Liver (tissue), 9 donors: ENCODE data around the gene PRPH. TPM values are rescaled to one million over a fixed set of nuclear protein-coding genes. Genes with fewer than 3 reads are reported as not detected.

Source experiments
- DNase-seq: peaks from one replicate; pipeline ENCODE4 v3.0.0-alpha.2; 2017; ENCODE audit warnings: low spot score
- H3K27ac ChIP-seq, 2 donors: one replicate each; pipeline ENCODE4 v1.7.0; 2013; ENCODE audit warnings: inconsistent platforms in 2 of 2, low read length in 2 of 2, control low read depth in 1 of 2, low read depth in 1 of 2, mild to moderate bottlenecking in 1 of 2
- H3K27me3 ChIP-seq, 4 donors: one replicate each; pipeline versions ENCODE4 v1.6.1 to v1.7.0; 2013; ENCODE audit warnings: low read length in 3 of 4, inconsistent platforms in 1 of 4, mild to moderate bottlenecking in 1 of 4, moderate library complexity in 1 of 4; ENCODE audit not compliant: control insufficient read depth in 4 of 4, insufficient read depth in 4 of 4
- H3K36me3 ChIP-seq, 4 donors: one replicate each; pipeline versions ENCODE4 v1.6.1 to v1.7.0; 2013; ENCODE audit warnings: low read length in 3 of 4, mild to moderate bottlenecking in 3 of 4, low read depth in 1 of 4, moderate library complexity in 1 of 4; ENCODE audit not compliant: control insufficient read depth in 4 of 4, insufficient read depth in 3 of 4
- H3K4me1 ChIP-seq, 4 donors: one replicate each; pipeline versions ENCODE4 v1.6.1 to v1.7.0; 2013; ENCODE audit warnings: low read length in 3 of 4, mild to moderate bottlenecking in 3 of 4, moderate library complexity in 1 of 4; ENCODE audit not compliant: control insufficient read depth in 4 of 4, insufficient read depth in 4 of 4
- H3K4me3 ChIP-seq, 3 donors: one replicate each; pipeline versions ENCODE4 v1.6.1 to v1.7.0; 2013; ENCODE audit warnings: low read length in 3 of 3, control low read depth in 1 of 3, low read depth in 1 of 3, mild to moderate bottlenecking in 1 of 3
- H3K9ac ChIP-seq, 2 donors: one replicate each; pipeline ENCODE4 v1.7.0; 2013; ENCODE audit warnings: low read length in 2 of 2, mild to moderate bottlenecking in 2 of 2, moderate library complexity in 2 of 2, control low read depth in 1 of 2, low read depth in 1 of 2
- H3K9me3 ChIP-seq, 4 donors: one replicate each; pipeline versions ENCODE4 v1.6.1 to v1.7.0; 2013; ENCODE audit warnings: low read length in 3 of 4; ENCODE audit not compliant: control insufficient read depth in 4 of 4
- EGR1 ChIP-seq, 2 donors: IDR thresholded peaks; 2 replicates each; pipeline ENCODE4 v1.6.1; 2016 to 2018; ENCODE audit warnings: antibody characterized with exemption in 2 of 2, low read depth in 2 of 2
- FOXA1 ChIP-seq: IDR thresholded peaks from 2 replicates; pipeline ENCODE4 v1.6.1; 2016; ENCODE audit warnings: antibody characterized with exemption
- FOXA2 ChIP-seq: IDR thresholded peaks from 2 replicates; pipeline ENCODE4 v1.6.1; 2016; ENCODE audit warnings: antibody characterized with exemption
- GABPA ChIP-seq, 2 donors: IDR thresholded peaks in 1 of 2; conservative IDR thresholded peaks in 1 of 2; 2 replicates each; pipeline ENCODE4 v1.6.1; 2016; ENCODE audit warnings: antibody characterized with exemption in 2 of 2, mild to moderate bottlenecking in 1 of 2, moderate library complexity in 1 of 2
- HNF4A ChIP-seq, 2 donors: conservative IDR thresholded peaks; 2 replicates each; pipeline ENCODE4 v1.6.1; 2016; ENCODE audit warnings: antibody characterized with exemption in 2 of 2, mild to moderate bottlenecking in 2 of 2
- HNF4G ChIP-seq: IDR thresholded peaks from 2 replicates; pipeline ENCODE4 v1.6.1; 2016; ENCODE audit warnings: antibody characterized with exemption
- JUND ChIP-seq, 2 donors: IDR thresholded peaks; 2 replicates each; pipeline ENCODE4 v1.6.1; 2016; ENCODE audit warnings: antibody characterized with exemption in 2 of 2
- NR2F2 ChIP-seq: IDR thresholded peaks from 2 replicates; pipeline ENCODE4 v1.6.1; 2016; ENCODE audit warnings: antibody characterized with exemption
- RAD21 ChIP-seq, 2 donors: IDR thresholded peaks; 2 replicates each; pipeline ENCODE4 v1.6.1; 2016; ENCODE audit warnings: antibody characterized with exemption in 2 of 2, mild to moderate bottlenecking in 2 of 2
- SP1 ChIP-seq: IDR thresholded peaks from 2 replicates; pipeline ENCODE4 v1.6.1; 2018; ENCODE audit warnings: antibody characterized with exemption, mild to moderate bottlenecking
- WGBS: extraction: QIAGEN DNeasy Blood & Tissue Kit; methylation state at CpG from one replicate; pipeline ENCODE4 v1.1.7; 2013; 5-methylcytosine and 5-hydroxymethylcytosine counted together
- polyA plus RNA-seq, 2 donors: library from polyadenylated mRNA; stranded (reverse) in 1 of 2; unstranded in 1 of 2; fragments of 200-250 nt in 1 of 2; fragments of >200 nt in 1 of 2; fragmentation: Nextera tagmentation in 1 of 2; extraction: Ambion mirVana in 1 of 2; gene quantifications; one replicate each; pipeline versions ENCODE4 v1.2.1 to v1.2.3, GENCODE V29; 2013 to 2015
- total RNA-seq, 2 donors: library from RNA; depleted of rRNA; stranded (reverse); fragments of >200 nt; gene quantifications; one replicate each; pipeline ENCODE4 v1.2.3, GENCODE V29; 2014
- TF ChIP-seq, protein P1 (sequence below): IDR thresholded peaks from 2 replicates; pipeline ENCODE4 v1.6.1; 2016; ENCODE audit warnings: antibody characterized with exemption, mild to moderate bottlenecking
- TF ChIP-seq, protein P2 (sequence below): fragments of 150-350 bp; IDR thresholded peaks from 2 replicates; pipeline ENCODE4 v1.5.1; 2017; ENCODE audit warnings: improper control_type of control experiment, low read depth, low read length; ENCODE audit not compliant: missing input control
- TF ChIP-seq, protein P3 (sequence below): IDR thresholded peaks from 2 replicates; pipeline ENCODE4 v1.6.1; 2016; ENCODE audit warnings: antibody characterized with exemption
- TF ChIP-seq, protein P4 (sequence below): IDR thresholded peaks from 2 replicates; pipeline ENCODE4 v1.6.1; 2016; ENCODE audit warnings: antibody characterized with exemption
- TF ChIP-seq, protein P5 (sequence below): IDR thresholded peaks from 2 replicates; pipeline ENCODE4 v1.6.1; 2016; ENCODE audit warnings: antibody characterized with exemption
- donor health status: healthy.
- donor health status: healthy.
- donor health status: healthy.
- donor health status: healthy.
- donor health status: healthy.

The PRPH gene
- total and polyA plus RNA-seq, 4 donors: 0.05 TPM; not detected in 3

DNA sequence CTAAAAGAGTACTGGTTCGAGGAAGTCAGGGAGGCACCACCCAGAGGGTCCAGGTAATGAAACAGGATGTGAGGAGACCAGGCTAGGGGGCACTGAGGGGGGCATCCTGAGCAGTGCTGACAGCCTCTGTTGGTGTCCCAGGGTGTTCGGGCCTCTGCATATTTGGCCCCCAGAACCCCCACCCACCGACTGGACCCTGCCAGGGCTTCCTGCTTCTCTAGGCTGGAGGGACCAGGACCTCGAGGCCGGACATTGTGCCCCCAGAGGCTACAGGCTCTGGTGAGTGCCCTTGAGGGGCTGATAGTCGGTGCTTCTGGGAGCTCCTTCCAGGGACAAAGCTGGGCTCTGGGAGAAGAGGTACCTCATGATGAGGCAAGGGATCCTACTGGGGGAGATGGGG, 30.7 kb downstream of the PRPH start:
- H3K27me3 ChIP-seq: no peaks in the 10 kb centered on the region
- H3K9me3 ChIP-seq: no peaks in the 10 kb centered on the region
- H3K36me3 ChIP-seq: no peaks in the 10 kb centered on the region
- no peak overlapping the region for H3K4me3 ChIP-seq
- H3K9ac ChIP-seq: no peak overlapping the region
- peaks cover 2 to 14% (median 10%) of the 10 kb centered on the region in 4 donors for H3K4me1 ChIP-seq
- no peak overlapping the region for H3K27ac ChIP-seq
- 97% methylated on average over 6 of the region's 6 CpGs for WGBS
- no peak for DNase-seq
- TF ChIP-seq, protein P1, sequence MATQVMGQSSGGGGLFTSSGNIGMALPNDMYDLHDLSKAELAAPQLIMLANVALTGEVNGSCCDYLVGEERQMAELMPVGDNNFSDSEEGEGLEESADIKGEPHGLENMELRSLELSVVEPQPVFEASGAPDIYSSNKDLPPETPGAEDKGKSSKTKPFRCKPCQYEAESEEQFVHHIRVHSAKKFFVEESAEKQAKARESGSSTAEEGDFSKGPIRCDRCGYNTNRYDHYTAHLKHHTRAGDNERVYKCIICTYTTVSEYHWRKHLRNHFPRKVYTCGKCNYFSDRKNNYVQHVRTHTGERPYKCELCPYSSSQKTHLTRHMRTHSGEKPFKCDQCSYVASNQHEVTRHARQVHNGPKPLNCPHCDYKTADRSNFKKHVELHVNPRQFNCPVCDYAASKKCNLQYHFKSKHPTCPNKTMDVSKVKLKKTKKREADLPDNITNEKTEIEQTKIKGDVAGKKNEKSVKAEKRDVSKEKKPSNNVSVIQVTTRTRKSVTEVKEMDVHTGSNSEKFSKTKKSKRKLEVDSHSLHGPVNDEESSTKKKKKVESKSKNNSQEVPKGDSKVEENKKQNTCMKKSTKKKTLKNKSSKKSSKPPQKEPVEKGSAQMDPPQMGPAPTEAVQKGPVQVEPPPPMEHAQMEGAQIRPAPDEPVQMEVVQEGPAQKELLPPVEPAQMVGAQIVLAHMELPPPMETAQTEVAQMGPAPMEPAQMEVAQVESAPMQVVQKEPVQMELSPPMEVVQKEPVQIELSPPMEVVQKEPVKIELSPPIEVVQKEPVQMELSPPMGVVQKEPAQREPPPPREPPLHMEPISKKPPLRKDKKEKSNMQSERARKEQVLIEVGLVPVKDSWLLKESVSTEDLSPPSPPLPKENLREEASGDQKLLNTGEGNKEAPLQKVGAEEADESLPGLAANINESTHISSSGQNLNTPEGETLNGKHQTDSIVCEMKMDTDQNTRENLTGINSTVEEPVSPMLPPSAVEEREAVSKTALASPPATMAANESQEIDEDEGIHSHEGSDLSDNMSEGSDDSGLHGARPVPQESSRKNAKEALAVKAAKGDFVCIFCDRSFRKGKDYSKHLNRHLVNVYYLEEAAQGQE: no peak
- TF ChIP-seq, protein P2, sequence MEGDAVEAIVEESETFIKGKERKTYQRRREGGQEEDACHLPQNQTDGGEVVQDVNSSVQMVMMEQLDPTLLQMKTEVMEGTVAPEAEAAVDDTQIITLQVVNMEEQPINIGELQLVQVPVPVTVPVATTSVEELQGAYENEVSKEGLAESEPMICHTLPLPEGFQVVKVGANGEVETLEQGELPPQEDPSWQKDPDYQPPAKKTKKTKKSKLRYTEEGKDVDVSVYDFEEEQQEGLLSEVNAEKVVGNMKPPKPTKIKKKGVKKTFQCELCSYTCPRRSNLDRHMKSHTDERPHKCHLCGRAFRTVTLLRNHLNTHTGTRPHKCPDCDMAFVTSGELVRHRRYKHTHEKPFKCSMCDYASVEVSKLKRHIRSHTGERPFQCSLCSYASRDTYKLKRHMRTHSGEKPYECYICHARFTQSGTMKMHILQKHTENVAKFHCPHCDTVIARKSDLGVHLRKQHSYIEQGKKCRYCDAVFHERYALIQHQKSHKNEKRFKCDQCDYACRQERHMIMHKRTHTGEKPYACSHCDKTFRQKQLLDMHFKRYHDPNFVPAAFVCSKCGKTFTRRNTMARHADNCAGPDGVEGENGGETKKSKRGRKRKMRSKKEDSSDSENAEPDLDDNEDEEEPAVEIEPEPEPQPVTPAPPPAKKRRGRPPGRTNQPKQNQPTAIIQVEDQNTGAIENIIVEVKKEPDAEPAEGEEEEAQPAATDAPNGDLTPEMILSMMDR: no peak
- TF ChIP-seq GABPA (IDR thresholded peaks at IDR 0.05 in 1 of 2, conservative IDR thresholded peaks at IDR 0.05 in 1 of 2) (no peak), NR2F2 (no peak), FOXA2 (no peak), JUND (IDR thresholded peaks at IDR 0.05) (no peak), RAD21 (IDR thresholded peaks at IDR 0.05) (no peak), SP1 (no peak), FOXA1 (no peak), HNF4A (conservative IDR thresholded peaks at IDR 0.05) (no peak), EGR1 (IDR thresholded peaks at IDR 0.05; ENCODE audit: low read depth in 2 of 2) (no peak), HNF4G (no peak)
- TF ChIP-seq, protein P3, sequence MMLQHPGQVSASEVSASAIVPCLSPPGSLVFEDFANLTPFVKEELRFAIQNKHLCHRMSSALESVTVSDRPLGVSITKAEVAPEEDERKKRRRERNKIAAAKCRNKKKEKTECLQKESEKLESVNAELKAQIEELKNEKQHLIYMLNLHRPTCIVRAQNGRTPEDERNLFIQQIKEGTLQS: no peak
- TF ChIP-seq, protein P4, sequence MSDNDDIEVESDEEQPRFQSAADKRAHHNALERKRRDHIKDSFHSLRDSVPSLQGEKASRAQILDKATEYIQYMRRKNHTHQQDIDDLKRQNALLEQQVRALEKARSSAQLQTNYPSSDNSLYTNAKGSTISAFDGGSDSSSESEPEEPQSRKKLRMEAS: no peak
- TF ChIP-seq, protein P5, sequence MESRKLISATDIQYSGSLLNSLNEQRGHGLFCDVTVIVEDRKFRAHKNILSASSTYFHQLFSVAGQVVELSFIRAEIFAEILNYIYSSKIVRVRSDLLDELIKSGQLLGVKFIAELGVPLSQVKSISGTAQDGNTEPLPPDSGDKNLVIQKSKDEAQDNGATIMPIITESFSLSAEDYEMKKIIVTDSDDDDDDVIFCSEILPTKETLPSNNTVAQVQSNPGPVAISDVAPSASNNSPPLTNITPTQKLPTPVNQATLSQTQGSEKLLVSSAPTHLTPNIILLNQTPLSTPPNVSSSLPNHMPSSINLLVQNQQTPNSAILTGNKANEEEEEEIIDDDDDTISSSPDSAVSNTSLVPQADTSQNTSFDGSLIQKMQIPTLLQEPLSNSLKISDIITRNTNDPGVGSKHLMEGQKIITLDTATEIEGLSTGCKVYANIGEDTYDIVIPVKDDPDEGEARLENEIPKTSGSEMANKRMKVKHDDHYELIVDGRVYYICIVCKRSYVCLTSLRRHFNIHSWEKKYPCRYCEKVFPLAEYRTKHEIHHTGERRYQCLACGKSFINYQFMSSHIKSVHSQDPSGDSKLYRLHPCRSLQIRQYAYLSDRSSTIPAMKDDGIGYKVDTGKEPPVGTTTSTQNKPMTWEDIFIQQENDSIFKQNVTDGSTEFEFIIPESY: no peak

DNA sequence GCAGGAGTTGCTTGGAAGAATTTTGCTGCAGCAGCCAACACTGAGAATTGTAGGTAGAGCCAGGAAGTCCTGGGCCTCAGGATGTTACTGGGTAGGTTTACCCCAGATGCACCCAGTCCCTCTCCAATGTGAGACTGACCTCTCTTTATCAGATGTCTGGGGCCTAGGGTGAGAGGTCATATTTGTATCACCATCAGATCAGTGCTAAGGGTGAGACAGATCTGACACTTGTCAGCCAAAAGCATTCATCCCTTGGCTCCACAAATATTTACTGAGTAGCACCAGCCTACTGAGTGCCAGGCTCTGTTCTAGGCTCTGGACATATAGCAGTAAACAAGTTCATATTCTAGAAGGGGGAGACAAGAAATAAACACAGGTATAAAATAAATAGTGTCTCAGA, 32.4 kb downstream of the PRPH start:
- Histone ChIP-seq H3K4me3 (no peak overlapping the region), H3K36me3 (no peaks in the 10 kb centered on the region), H3K27me3 (no peaks in the 10 kb centered on the region), H3K9me3 (no peaks in the 10 kb centered on the region), H3K9ac (no peak overlapping the region), H3K27ac (no peak overlapping the region), H3K4me1 (peaks cover 2 to 17% (median 10%) of the 10 kb centered on the region in 4 donors)
- DNase-seq: no peak
- TF ChIP-seq, protein P1: no peak
- TF ChIP-seq, protein P5: no peak
